Calu3 (cell line): ENCODE results near the gene VSTM2B. TPM values are rescaled to one million over a fixed set of nuclear protein-coding genes. Genes with fewer than 3 reads are reported as not detected.

Experiments used
- BruUV-seq: library from RNA; stranded (reverse); fragments of 400-500 nt; replicated peaks from 2 replicates; lab custom pipeline; 2021; lab: Mats Ljungman, UMichigan
- CTCF ChIA-PET: fragments of 300-600 bp; sonication (Branson Sonifier 250); formaldehyde crosslinking; loops from one replicate; lab custom pipeline; 2022; ENCODE audit warnings: antibody characterized with exemption; lab: Charles Lee
- DNase-seq: peaks from one replicate; pipeline ENCODE4 v3.0.0; 2022
- H3K27ac Mint-ChIP-seq: one replicate; pipeline ENCODE4 v1.8.0; 2022; ENCODE audit warnings: mixed read lengths; ENCODE audit not compliant: unreplicated experiment
- H3K27me3 Mint-ChIP-seq: one replicate; pipeline ENCODE4 v1.8.0; 2022; ENCODE audit warnings: mixed read lengths; ENCODE audit not compliant: unreplicated experiment
- H3K36me3 Mint-ChIP-seq: one replicate; pipeline ENCODE4 v1.8.0; 2022; ENCODE audit warnings: mild to moderate bottlenecking, moderate library complexity, mixed read lengths; ENCODE audit not compliant: insufficient read depth, unreplicated experiment
- H3K4me1 Mint-ChIP-seq: one replicate; pipeline ENCODE4 v1.8.0; 2022; ENCODE audit warnings: mild to moderate bottlenecking, low read depth, mixed read lengths; ENCODE audit not compliant: unreplicated experiment
- H3K4me3 Mint-ChIP-seq: one replicate; pipeline ENCODE4 v1.8.0; 2022; ENCODE audit warnings: mild to moderate bottlenecking, low read depth, moderate library complexity, mixed read lengths; ENCODE audit not compliant: unreplicated experiment
- H3K9me3 Mint-ChIP-seq: one replicate; pipeline ENCODE4 v1.8.0; 2022; ENCODE audit warnings: low read depth, mixed read lengths; ENCODE audit not compliant: unreplicated experiment
- CTCF ChIP-seq: fragments of 200-600 bp; IDR thresholded peaks from one replicate; pipeline ENCODE4 v1.8.0; 2022; ENCODE audit warnings: antibody characterized with exemption; ENCODE audit not compliant: unreplicated experiment
- intact Hi-C: fragments of 100-400 bp; cut with micrococcal nuclease; formaldehyde crosslinking; loops from one replicate; pipeline ENCODE4 v1.10.0; 2022; ENCODE audit not compliant: unreplicated experiment
- total RNA-seq: library from RNA; stranded (reverse); gene quantifications from 2 replicates; pipeline ENCODE4 v1.2.3, GENCODE V29; 2022

The VSTM2B gene
- total RNA-seq, 1 experiment from 2014 or later, result not detected

- BruUV-seq, result no TSS peak
- CTCF ChIA-PET, result no interaction called here
- intact Hi-C loops, result no loop called here
- no peak overlapping the region for H3K4me3 Mint-ChIP-seq
- peaks cover 3% of the 10 kb centered on the region for H3K9me3 Mint-ChIP-seq
- no peaks in the 10 kb centered on the region for H3K4me1 Mint-ChIP-seq
- TF ChIP-seq CTCF, result no peak
- H3K27ac Mint-ChIP-seq, result no peak overlapping the region
- no peak for DNase-seq
- peaks cover 82% of the 10 kb centered on the region for H3K27me3 Mint-ChIP-seq
- H3K36me3 Mint-ChIP-seq, result no peaks in the 10 kb centered on the region
These were observed 33.7 kb upstream of the VSTM2B start for GRCh38 chr19:29491995-29492577.

GRCh38 chr19:29492769-29493168 lies 33.0 kb upstream of the VSTM2B start:
- H3K4me3 Mint-ChIP-seq, result no peak overlapping the region
- no peak for TF ChIP-seq CTCF
- H3K4me1 Mint-ChIP-seq, result no peaks in the 10 kb centered on the region
- H3K27ac Mint-ChIP-seq, result no peak overlapping the region
- DNase-seq, result no peak
- H3K36me3 Mint-ChIP-seq, result no peaks in the 10 kb centered on the region
- no TSS peak for BruUV-seq
- CTCF ChIA-PET, result no interaction called here
- peaks cover 3% of the 10 kb centered on the region for H3K9me3 Mint-ChIP-seq
- H3K27me3 Mint-ChIP-seq, result peaks cover 78% of the 10 kb centered on the region
- intact Hi-C loops, result no loop called here

GRCh38 chr19:29495091-29495490 lies 30.7 kb upstream of the VSTM2B start:
- Mint-ChIP-seq H3K36me3 (no peaks in the 10 kb centered on the region), H3K27me3 (peaks cover 77% of the 10 kb centered on the region), H3K27ac (no peak overlapping the region), H3K9me3 (peaks cover 3% of the 10 kb centered on the region), H3K4me3 (no peak overlapping the region), H3K4me1 (no peaks in the 10 kb centered on the region)
- BruUV-seq, result no TSS peak
- intact Hi-C loops, result no loop called here
- CTCF ChIA-PET, result no interaction called here
- TF ChIP-seq CTCF, result no peak
- DNase-seq, result no peak

GRCh38 chr19:29495901-29496441 lies 29.8 kb upstream of the VSTM2B start:
- H3K4me1 Mint-ChIP-seq, result no peaks in the 10 kb centered on the region

More at GRCh38 chr19:29495901-29496441, 29.8 kb upstream of the VSTM2B start:
- H3K27me3 Mint-ChIP-seq, result peaks cover 72% of the 10 kb centered on the region
- no peak for TF ChIP-seq CTCF
- no peak overlapping the region for H3K27ac Mint-ChIP-seq
- H3K36me3 Mint-ChIP-seq, result no peaks in the 10 kb centered on the region
- CTCF ChIA-PET, result no interaction called here
- BruUV-seq, result no TSS peak
- intact Hi-C loops, result no loop called here
- DNase-seq, result no peak
- peaks cover 3% of the 10 kb centered on the region for H3K9me3 Mint-ChIP-seq
- no peak overlapping the region for H3K4me3 Mint-ChIP-seq
